ENCODE measurements around the gene LPP. TPM values are rescaled to one million over a fixed set of nuclear protein-coding genes. Genes with fewer than 3 reads are reported as not detected.

LPP gene
- total RNA-seq, 6 experiments from 2014 or later, result 84.1 to 121 (median 102) TPM

DNA sequence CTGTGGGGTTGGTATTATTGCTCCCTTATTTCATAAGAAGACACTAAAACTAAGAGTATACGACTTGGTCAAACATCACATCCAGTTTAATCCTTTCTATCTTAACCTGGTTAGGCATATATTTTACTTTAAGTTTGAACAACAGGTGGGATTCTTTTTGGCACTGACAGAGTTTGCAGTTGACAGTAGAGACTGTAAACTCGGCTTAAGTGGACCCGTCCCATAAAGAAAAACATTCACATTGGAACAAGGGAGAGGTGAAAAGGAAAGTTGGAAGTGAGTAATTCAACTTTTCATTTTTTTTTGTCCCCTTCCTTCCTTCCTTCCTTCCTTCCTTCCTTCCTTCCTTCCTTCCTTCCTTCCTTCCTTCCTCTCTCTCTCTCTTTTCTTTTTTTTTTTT lies 355.4 kb downstream of the LPP start:
- Mint-ChIP-seq H3K4me1 (ENCODE audit: low read depth) (peaks cover 63% of the 10 kb centered on the region), H3K9me3 (peaks cover 13% of the 10 kb centered on the region), H3K27ac (no peak overlapping the region), H3K27me3 (ENCODE audit: insufficient read depth) (no peaks in the 10 kb centered on the region; the same call in 1 of the 2 replicates), H3K36me3 (ENCODE audit: low read depth) (peaks cover 29% of the 10 kb centered on the region), H3K4me3 (no peak overlapping the region)
- no peak for DNase-seq
- TF ChIP-seq, protein P1, sequence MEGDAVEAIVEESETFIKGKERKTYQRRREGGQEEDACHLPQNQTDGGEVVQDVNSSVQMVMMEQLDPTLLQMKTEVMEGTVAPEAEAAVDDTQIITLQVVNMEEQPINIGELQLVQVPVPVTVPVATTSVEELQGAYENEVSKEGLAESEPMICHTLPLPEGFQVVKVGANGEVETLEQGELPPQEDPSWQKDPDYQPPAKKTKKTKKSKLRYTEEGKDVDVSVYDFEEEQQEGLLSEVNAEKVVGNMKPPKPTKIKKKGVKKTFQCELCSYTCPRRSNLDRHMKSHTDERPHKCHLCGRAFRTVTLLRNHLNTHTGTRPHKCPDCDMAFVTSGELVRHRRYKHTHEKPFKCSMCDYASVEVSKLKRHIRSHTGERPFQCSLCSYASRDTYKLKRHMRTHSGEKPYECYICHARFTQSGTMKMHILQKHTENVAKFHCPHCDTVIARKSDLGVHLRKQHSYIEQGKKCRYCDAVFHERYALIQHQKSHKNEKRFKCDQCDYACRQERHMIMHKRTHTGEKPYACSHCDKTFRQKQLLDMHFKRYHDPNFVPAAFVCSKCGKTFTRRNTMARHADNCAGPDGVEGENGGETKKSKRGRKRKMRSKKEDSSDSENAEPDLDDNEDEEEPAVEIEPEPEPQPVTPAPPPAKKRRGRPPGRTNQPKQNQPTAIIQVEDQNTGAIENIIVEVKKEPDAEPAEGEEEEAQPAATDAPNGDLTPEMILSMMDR (IDR thresholded peaks at IDR 0.05), result no peak

DNA sequence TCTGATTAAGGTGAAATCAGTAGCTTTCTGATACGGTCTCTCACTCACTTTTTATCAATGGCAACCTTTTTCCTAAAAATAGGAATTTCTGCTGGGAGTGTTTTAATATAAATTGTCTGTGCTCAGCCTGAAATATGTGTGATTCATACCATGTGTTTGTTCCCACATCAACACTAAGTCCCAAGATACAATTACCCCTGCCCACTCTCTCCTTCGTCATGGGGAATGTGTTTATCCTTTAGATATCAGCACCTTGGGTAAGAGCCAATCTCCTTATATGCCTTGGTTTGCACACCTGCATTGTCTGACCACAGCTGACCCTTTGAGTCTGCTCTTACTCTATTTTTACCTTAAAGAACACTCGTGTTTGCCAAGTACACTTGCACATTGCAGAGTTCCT lies 356.4 kb downstream of the LPP start:
- H3K27ac Mint-ChIP-seq, result peak overlapping the region; percentile 3
- H3K4me3 Mint-ChIP-seq, result no peak overlapping the region; the same call in 1 of the 2 replicates
- peaks cover 5% of the 10 kb centered on the region; the same call in 1 of the 2 replicates for H3K9me3 Mint-ChIP-seq
- H3K36me3 Mint-ChIP-seq (ENCODE audit: low read depth), result peaks cover 21% of the 10 kb centered on the region
- DNase-seq, result no peak
- no peaks in the 10 kb centered on the region; the same call in 1 of the 2 replicates for H3K27me3 Mint-ChIP-seq (ENCODE audit: insufficient read depth)
- peaks cover 53% of the 10 kb centered on the region for H3K4me1 Mint-ChIP-seq (ENCODE audit: low read depth)
- TF ChIP-seq, protein P1 (IDR thresholded peaks at IDR 0.05), result no peak

DNA sequence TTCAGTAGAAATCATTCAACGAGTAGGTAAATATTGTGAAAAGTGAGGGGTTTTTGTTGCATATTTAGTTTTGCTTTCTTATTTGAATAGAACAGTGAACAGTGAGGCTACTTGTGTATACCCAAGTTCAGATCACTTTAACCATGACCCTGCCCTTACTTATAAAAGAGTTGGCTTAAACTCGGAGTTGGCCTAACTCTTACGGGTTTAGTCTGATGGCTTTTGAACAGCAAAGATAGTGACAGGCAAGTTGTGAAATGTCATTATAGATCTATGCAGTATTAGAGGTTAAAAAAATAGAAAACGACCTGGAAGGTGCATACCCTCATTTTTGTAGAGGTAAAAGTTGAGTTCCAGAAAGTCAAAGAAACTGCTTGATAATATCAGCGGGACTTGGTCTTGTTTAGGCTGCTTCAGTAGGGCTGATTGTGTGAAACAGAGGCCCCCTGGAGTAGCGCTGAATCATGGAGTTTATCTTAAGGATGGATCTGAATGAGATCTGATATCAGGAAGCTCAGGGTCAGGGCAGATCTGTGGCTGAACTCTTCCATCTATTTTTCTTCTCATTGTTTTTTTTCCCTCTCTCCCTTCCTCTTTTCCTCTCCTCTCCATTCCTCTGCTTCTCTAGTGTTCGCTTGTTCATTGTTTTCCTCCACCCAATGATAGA lies 359.8 kb downstream of the LPP start:
- Mint-ChIP-seq H3K9me3 (no peaks in the 10 kb centered on the region), H3K36me3 (ENCODE audit: low read depth) (peaks cover 23% of the 10 kb centered on the region; the same call in 1 of the 2 replicates), H3K27me3 (ENCODE audit: insufficient read depth) (no peaks in the 10 kb centered on the region; the same call in 1 of the 2 replicates), H3K4me3 (no peak overlapping the region), H3K27ac (peak overlapping the region; percentile 9; the same call in 1 of the 2 replicates), H3K4me1 (ENCODE audit: low read depth) (peaks cover 21% of the 10 kb centered on the region)
- TF ChIP-seq, protein P1 (IDR thresholded peaks at IDR 0.05), result no peak
- no peak for DNase-seq

DNA sequence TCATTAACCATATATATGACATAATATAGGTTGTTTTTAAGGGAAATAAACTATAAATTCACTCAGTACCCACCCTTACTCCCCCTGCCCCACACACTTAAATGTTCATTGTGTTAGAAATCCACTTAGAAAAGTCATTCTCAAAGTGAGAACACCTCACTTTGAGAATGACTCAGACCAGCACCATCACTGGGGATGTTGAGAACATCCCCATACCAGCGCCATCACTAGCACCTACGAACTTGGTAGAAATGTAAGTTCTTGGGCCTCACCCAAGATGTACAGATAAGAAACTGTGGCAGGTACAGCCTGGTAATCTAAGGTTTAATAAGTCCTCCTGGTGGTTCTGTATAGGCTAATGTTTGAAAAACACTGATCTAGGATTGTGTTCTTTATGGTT lies 362.6 kb downstream of the LPP start:
- TF ChIP-seq, protein P1 (IDR thresholded peaks at IDR 0.05), result no peak
- H3K4me3 Mint-ChIP-seq, result no peak overlapping the region
- H3K9me3 Mint-ChIP-seq, result no peaks in the 10 kb centered on the region
- peaks cover 18% of the 10 kb centered on the region for H3K4me1 Mint-ChIP-seq (ENCODE audit: low read depth)
- no peak for DNase-seq
- H3K27me3 Mint-ChIP-seq (ENCODE audit: insufficient read depth), result no peaks in the 10 kb centered on the region; the same call in 1 of the 2 replicates
- H3K27ac Mint-ChIP-seq, result no peak overlapping the region
- H3K36me3 Mint-ChIP-seq (ENCODE audit: low read depth), result peaks cover 27% of the 10 kb centered on the region; the same call in 1 of the 2 replicates

DNA sequence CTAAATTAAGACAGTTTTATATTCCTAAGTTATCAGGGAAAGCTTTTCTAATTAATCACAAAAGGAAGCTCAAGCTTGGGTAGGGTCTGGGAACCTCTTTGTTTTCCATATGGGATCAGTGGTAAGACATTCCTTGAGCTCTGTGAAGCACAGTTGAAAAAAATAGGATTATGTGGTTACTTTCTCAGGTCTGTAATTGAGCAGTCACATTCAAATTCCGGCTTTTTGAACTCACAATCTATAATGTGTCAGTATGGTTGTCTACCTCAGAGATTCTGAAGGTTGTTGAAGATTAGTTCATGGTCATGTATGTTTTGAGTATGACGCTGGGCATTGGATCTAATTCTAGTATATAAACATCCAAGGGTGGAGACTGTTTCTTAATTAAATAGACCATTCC lies 364.5 kb downstream of the LPP start:
- H3K9me3 Mint-ChIP-seq, result no peaks in the 10 kb centered on the region
- peaks cover 18% of the 10 kb centered on the region for H3K4me1 Mint-ChIP-seq (ENCODE audit: low read depth)
- H3K27ac Mint-ChIP-seq, result no peak overlapping the region
- H3K27me3 Mint-ChIP-seq (ENCODE audit: insufficient read depth), result no peaks in the 10 kb centered on the region; the same call in 1 of the 2 replicates
- no peak overlapping the region for H3K4me3 Mint-ChIP-seq
- no peak for DNase-seq
- TF ChIP-seq, protein P1 (IDR thresholded peaks at IDR 0.05), result no peak
- H3K36me3 Mint-ChIP-seq (ENCODE audit: low read depth), result peaks cover 24% of the 10 kb centered on the region

All from HFFc6 (cell line).